Spleen (tissue), 11 donors: Measurements from ENCODE around the gene EFCAB5. TPM values are rescaled to one million over a fixed set of nuclear protein-coding genes. Genes with fewer than 3 reads are reported as not detected.
"Not testable (repeated sequence)": the region's sequence is repeated elsewhere in the genome, so short reads cannot be mapped to it uniquely, and the experiment has no call there.

Experiments used
- DNase-seq: peaks from one replicate; pipeline ENCODE4 v3.0.0-alpha.2; 2020
- H3K27ac ChIP-seq, 8 donors: fragments of 200-600 bp; sonication (generic) in 7 of 8; 1 replicate in 4 of 8; 2 replicates in 4 of 8; pipeline versions ENCODE4 v1.5.0 to v1.8.0; 2016 to 2021; ENCODE audit warnings: inconsistent platforms in 4 of 8, mild to moderate bottlenecking in 4 of 8, moderate library complexity in 1 of 8
- H3K27me3 ChIP-seq, 7 donors: fragments of 200-600 bp; sonication (generic) in 6 of 7; replicated peaks in 1 of 7; 1 replicate in 4 of 7; 2 replicates in 3 of 7; pipeline versions ENCODE4 v1.5.0 to v1.8.0; 2016 to 2021; ENCODE audit warnings: inconsistent platforms in 3 of 7, mild to moderate bottlenecking in 1 of 7
- H3K36me3 ChIP-seq, 6 donors: fragments of 200-600 bp; sonication (generic) in 5 of 6; 1 replicate in 4 of 6; 2 replicates in 2 of 6; pipeline versions ENCODE4 v1.5.0 to v1.8.0; 2016 to 2021; ENCODE audit warnings: inconsistent platforms in 2 of 6
- H3K4me1 ChIP-seq, 6 donors: fragments of 200-600 bp; sonication (generic) in 5 of 6; 1 replicate in 3 of 6; 2 replicates in 3 of 6; pipeline versions ENCODE4 v1.5.0 to v1.8.0; 2016 to 2021; ENCODE audit warnings: inconsistent platforms in 3 of 6
- H3K4me3 ChIP-seq, 8 donors: fragments of 200-600 bp; sonication (generic) in 7 of 8; 1 replicate in 4 of 8; 2 replicates in 4 of 8; pipeline versions ENCODE4 v1.5.0 to v1.8.0; 2016 to 2021; ENCODE audit warnings: inconsistent platforms in 4 of 8, mild to moderate bottlenecking in 4 of 8, moderate library complexity in 2 of 8
- H3K9me3 ChIP-seq, 8 donors: fragments of 200-600 bp; sonication (generic) in 7 of 8; 1 replicate in 4 of 8; 2 replicates in 4 of 8; pipeline versions ENCODE4 v1.5.0 to v1.8.0; 2016 to 2021; ENCODE audit warnings: inconsistent platforms in 4 of 8
- POLR2A ChIP-seq, 3 donors: fragments of 450-650 bp; IDR thresholded peaks; one replicate each; pipeline ENCODE4 v1.5.1; 2017; ENCODE audit warnings: antibody characterized with exemption in 3 of 3, mild to moderate bottlenecking in 1 of 3
- POLR2AphosphoS5 ChIP-seq, 3 donors: sonication (generic); formaldehyde crosslinking; IDR thresholded peaks; one replicate each; pipeline ENCODE4 v1.5.1; 2017; ENCODE audit warnings: antibody characterized with exemption in 3 of 3
- WGBS, 5 donors: extraction: QIAGEN DNeasy Blood & Tissue Kit in 3 of 5; methylation state at CpG; one replicate each; pipeline versions ENCODE4 v1.1.5 to v1.1.7; 2013 to 2018; 5-methylcytosine and 5-hydroxymethylcytosine counted together
- intact Hi-C: fragments of 100-400 bp; cut with DNase I; formaldehyde crosslinking; loops from one replicate; pipeline ENCODE4 v1.15.0; 2023; ENCODE audit warnings: low total_unique reads
- polyA plus RNA-seq, 3 donors: library from polyadenylated mRNA; stranded (reverse); fragments of 200-250 nt; gene quantifications; one replicate each; pipeline ENCODE4 v1.2.1, GENCODE V29; 2013
- total RNA-seq, 7 donors: library from RNA; depleted of rRNA in 3 of 7; stranded (reverse); fragments of >200 nt in 3 of 7; fragmentation: NEBNext Ultra II Directional in 4 of 7; extraction: Animal tissue kit (Norgen Biotek cat#: 25700) in 4 of 7; gene quantifications; one replicate each; pipeline versions ENCODE4 v1.1.0 to v1.2.1, GENCODE V29; 2016 to 2021
- TF ChIP-seq, protein P1 (sequence below), 11 experiments: fragments of 200-600 bp in 7 of 11; fragments of 450-650 bp in 4 of 11; sonication (generic) in 4 of 11; IDR thresholded peaks in 8 of 11; conservative IDR thresholded peaks in 3 of 11; 1 replicate in 7 of 11; 2 replicates in 4 of 11; pipeline versions ENCODE4 v1.4.0 to v1.8.0; 2016 to 2021; ENCODE audit warnings: antibody characterized with exemption in 11 of 11, inconsistent platforms in 4 of 11, mild to moderate bottlenecking in 1 of 11
- donor health status: healthy with polysubstance abuse.
- donor health status: DM: no; HTN: no; CAD: no; lungs with moderate emphysema.
- donor health status: DM: no; HTN: no; CAD: no.
- donor health status: Bipolar disorder and iron deficiency.
- donor health status: healthy.
- donor health status: DM: no; HTN: no; CAD: no.
- donor health status: DM: yes; HTN: yes; CAD: no.

The EFCAB5 gene
- total and polyA plus RNA-seq, 10 donors = 0.10 to 3.2 (median 0.89) TPM; not detected in 1

DNA sequence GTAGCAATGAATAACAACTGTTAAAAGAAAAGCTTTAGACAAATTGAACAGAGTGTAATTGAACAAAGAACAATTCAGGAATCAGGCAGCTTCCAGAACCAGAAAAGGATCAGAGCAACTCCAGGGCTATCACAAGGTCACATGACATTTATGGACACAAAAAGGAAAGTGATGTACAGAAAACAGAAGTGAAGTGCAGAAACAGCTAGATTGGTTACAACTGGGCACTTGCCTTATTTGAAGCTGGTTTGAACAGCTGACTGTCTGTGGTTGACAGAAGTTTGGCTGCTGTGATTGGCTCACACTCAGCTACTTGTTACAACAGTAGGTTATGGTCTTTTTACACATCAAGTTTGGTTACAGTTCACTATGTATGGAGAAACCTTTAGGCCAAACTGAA lies 14.8 kb downstream of the EFCAB5 start:
- no peak overlapping the region for H3K27ac ChIP-seq
- H3K27me3 ChIP-seq = no peaks in the 10 kb centered on the region
- no peaks in the 10 kb centered on the region for H3K36me3 ChIP-seq
- no peak overlapping the region for H3K4me3 ChIP-seq
- H3K9me3 ChIP-seq = peaks cover 0 to 27% (median 17%) of the 10 kb centered on the region in 8 donors
- TF ChIP-seq, protein P1, sequence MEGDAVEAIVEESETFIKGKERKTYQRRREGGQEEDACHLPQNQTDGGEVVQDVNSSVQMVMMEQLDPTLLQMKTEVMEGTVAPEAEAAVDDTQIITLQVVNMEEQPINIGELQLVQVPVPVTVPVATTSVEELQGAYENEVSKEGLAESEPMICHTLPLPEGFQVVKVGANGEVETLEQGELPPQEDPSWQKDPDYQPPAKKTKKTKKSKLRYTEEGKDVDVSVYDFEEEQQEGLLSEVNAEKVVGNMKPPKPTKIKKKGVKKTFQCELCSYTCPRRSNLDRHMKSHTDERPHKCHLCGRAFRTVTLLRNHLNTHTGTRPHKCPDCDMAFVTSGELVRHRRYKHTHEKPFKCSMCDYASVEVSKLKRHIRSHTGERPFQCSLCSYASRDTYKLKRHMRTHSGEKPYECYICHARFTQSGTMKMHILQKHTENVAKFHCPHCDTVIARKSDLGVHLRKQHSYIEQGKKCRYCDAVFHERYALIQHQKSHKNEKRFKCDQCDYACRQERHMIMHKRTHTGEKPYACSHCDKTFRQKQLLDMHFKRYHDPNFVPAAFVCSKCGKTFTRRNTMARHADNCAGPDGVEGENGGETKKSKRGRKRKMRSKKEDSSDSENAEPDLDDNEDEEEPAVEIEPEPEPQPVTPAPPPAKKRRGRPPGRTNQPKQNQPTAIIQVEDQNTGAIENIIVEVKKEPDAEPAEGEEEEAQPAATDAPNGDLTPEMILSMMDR (IDR thresholded peaks at IDR 0.05 in 8 of 11, conservative IDR thresholded peaks at IDR 0.05 in 3 of 11) = no peak
- TF ChIP-seq POLR2A (IDR thresholded peaks at IDR 0.05) (no peak), POLR2AphosphoS5 (IDR thresholded peaks at IDR 0.05) (no peak)
- DNase-seq = no peak
- no peaks in the 10 kb centered on the region for H3K4me1 ChIP-seq
- intact Hi-C loops = no loop called here

DNA sequence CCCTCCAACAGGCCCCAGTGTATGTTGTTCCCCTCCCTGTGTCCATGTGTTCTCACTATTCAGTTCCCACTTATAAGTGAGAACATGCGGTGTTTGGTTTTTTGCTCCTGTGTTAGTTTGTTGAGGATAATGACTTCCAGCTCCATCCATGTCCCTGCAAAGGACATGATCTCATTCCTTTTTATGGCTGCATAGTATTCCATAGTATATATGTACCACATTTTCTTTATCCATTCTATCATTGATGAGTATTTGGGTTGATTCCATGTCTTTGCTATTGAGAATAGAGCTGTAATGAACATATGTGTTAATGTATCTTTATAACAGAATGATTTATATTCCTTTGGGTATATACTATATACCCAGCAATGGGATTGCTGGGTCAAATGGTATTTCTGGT lies 16.1 kb downstream of the EFCAB5 start:
- H3K27me3 ChIP-seq, H3K4me1 ChIP-seq, H3K27ac ChIP-seq, H3K4me3 ChIP-seq, intact Hi-C loops, DNase-seq, H3K36me3 ChIP-seq: not testable (repeated sequence)
- 97 to 100% (median 100%) methylated on average over 1 of the region's 1 CpG for WGBS, 5 donors
- H3K9me3 ChIP-seq = peaks cover 0 to 27% (median 17%) of the 10 kb centered on the region in 8 donors

DNA sequence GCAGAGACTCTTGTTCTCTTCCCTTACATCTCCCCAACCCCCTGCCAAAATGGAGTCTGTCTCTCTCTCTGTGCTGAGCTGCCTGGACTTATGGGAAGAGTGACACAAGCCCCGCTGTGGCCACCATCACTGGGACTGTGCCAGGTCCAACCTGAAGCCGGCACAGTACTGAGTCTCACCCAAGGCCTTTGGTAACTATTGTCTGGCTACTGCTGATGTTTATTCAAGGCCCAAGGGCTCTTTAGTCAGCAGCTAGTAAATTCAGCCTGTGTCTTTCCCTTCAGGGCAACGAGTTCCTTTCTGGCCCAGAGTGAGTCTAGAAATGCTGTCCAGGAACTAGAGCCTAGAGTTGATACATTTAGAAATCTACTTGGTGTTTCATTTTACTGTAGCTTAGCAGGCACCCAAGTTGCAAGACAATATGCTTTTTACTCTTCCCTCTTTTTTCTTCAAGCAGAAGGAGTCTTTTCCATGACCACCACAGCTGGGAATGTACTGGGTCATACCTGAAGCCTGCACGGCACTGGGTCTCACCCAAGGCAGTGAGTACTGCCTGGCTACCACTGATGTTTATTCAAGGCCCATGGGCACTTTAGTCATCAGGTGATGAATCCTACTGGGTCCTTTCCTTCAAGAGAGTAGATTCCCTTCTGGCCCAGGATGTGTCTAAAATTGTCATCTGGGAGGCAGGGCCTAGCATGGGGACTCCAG lies 17.7 kb downstream of the EFCAB5 start:
- H3K36me3 ChIP-seq = no peaks in the 10 kb centered on the region
- DNase-seq = no peak
- no peak overlapping the region for H3K27ac ChIP-seq
- H3K9me3 ChIP-seq = peaks cover 0 to 19% (median 10%) of the 10 kb centered on the region in 8 donors
- H3K4me1 ChIP-seq = no peaks in the 10 kb centered on the region
- no peaks in the 10 kb centered on the region for H3K27me3 ChIP-seq
- TF ChIP-seq, protein P1 (IDR thresholded peaks at IDR 0.05 in 8 of 11, conservative IDR thresholded peaks at IDR 0.05 in 3 of 11) = no peak
- TF ChIP-seq POLR2A (IDR thresholded peaks at IDR 0.05) (no peak), POLR2AphosphoS5 (IDR thresholded peaks at IDR 0.05) (no peak)
- H3K4me3 ChIP-seq = no peak overlapping the region
- intact Hi-C loops = no loop called here
- WGBS, 5 donors = 83 to 92% (median 90%) methylated on average over 4 of the region's 4 CpGs

DNA sequence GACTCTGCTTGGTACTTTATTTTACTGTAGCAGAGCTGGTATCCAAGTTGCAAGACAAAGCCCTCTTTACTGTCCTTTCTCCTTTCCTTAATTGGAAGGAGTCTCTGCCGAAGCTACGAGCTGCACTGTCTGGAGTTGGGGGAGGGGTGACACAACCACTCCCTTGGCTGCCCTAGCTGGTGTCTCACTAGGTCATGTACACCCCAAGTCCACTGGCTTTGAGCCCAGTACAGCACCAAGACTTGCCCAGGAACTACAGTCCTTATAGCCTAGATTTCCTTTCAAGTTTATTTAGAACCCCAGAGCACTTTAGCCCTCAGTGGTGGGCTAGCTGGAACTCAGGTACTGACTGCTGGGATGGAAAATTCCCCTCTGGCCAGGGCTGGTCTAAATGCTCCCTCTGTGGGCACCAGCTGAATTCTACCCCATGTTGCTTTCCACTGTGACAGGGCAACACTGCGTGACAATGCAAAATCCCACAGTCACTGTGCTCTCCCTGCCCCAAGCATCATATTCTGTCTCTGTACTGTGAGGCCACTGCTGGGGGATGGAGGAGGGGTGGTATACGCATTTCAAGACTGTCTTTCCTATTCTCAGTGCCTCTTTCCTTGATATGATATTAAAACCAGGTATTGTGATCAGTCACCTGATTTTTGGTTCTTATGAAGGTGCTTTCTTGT lies 18.4 kb downstream of the EFCAB5 start:
- no peaks in the 10 kb centered on the region for H3K27me3 ChIP-seq
- TF ChIP-seq, protein P1 (IDR thresholded peaks at IDR 0.05 in 8 of 11, conservative IDR thresholded peaks at IDR 0.05 in 3 of 11) = no peak
- no peak for TF ChIP-seq POLR2AphosphoS5 (IDR thresholded peaks at IDR 0.05)
- no peak for TF ChIP-seq POLR2A (IDR thresholded peaks at IDR 0.05)
- no peak for DNase-seq
- no peaks in the 10 kb centered on the region for H3K36me3 ChIP-seq
- peaks cover 0 to 16% (median 4%) of the 10 kb centered on the region in 8 donors for H3K9me3 ChIP-seq
- no peak overlapping the region for H3K4me3 ChIP-seq
- 66 to 92% (median 85%) methylated on average over 4 of the region's 4 CpGs for WGBS, 5 donors
- intact Hi-C loops = no loop called here
- no peaks in the 10 kb centered on the region for H3K4me1 ChIP-seq
- no peak overlapping the region for H3K27ac ChIP-seq
